Fibroblast of lung (primary cell): ENCODE data around the gene L1CAM. TPM values are rescaled to one million over a fixed set of nuclear protein-coding genes. Genes with fewer than 3 reads are reported as not detected.

Experiments
- DNase-seq, 2 donors: peaks; one replicate each; pipeline versions ENCODE4 v3.0.0 to v3.0.0-alpha.2; 2010; ENCODE audit warnings: low read depth in 2 of 2
- H2AFZ ChIP-seq: 2 replicates; pipeline ENCODE4 v1.5.1; 2012; ENCODE audit warnings: low read length, control low read depth, inconsistent platforms
- H3K27ac ChIP-seq: 2 replicates; pipeline ENCODE4 v1.5.1; 2011; ENCODE audit warnings: low read length, control low read depth; ENCODE audit not compliant: insufficient read depth
- H3K27me3 ChIP-seq: 2 replicates; pipeline ENCODE4 v1.5.1; 2011; ENCODE audit warnings: mild to moderate bottlenecking, low read length; ENCODE audit not compliant: control insufficient read depth, insufficient read depth
- H3K36me3 ChIP-seq: 2 replicates; pipeline ENCODE4 v1.5.1; 2011; ENCODE audit warnings: low read length; ENCODE audit not compliant: control insufficient read depth, insufficient read depth
- H3K4me1 ChIP-seq: 2 replicates; pipeline ENCODE4 v1.5.1; 2011; ENCODE audit warnings: low read length; ENCODE audit not compliant: control insufficient read depth, insufficient read depth; ENCODE audit errors: extremely low read depth
- H3K4me2 ChIP-seq: 2 replicates; pipeline ENCODE4 v1.5.1; 2011; ENCODE audit warnings: low read length, control low read depth; ENCODE audit not compliant: insufficient read depth; ENCODE audit errors: extremely low read depth
- H3K4me3 ChIP-seq, 4 experiments: fragments of 200-600 bp in 1 of 4; sonication (generic) in 1 of 4; replicated peaks in 1 of 4; 2 replicates each; pipeline ENCODE4 v1.5.1; 2011 to 2016; ENCODE audit warnings: low read length in 4 of 4, low read depth in 3 of 4, mild to moderate bottlenecking in 3 of 4, control low read depth in 2 of 4, inconsistent platforms in 1 of 4, mixed read lengths in 1 of 4; ENCODE audit not compliant: insufficient read depth in 1 of 4; ENCODE audit errors: control extremely low read depth in 1 of 4
- H3K79me2 ChIP-seq: 2 replicates; pipeline ENCODE4 v1.5.1; 2012; ENCODE audit warnings: mild to moderate bottlenecking, low read length, inconsistent platforms; ENCODE audit not compliant: control insufficient read depth, insufficient read depth
- H3K9ac ChIP-seq: 2 replicates; pipeline ENCODE4 v1.5.1; 2011; ENCODE audit warnings: mild to moderate bottlenecking, low read length, control low read depth; ENCODE audit not compliant: insufficient read depth
- H3K9me3 ChIP-seq: 2 replicates; pipeline ENCODE4 v1.5.1; 2012; ENCODE audit warnings: low read depth, low read length; ENCODE audit not compliant: control insufficient read depth, insufficient read depth
- H4K20me1 ChIP-seq: 2 replicates; pipeline ENCODE4 v1.5.1; 2011; ENCODE audit warnings: low read length; ENCODE audit not compliant: control insufficient read depth, insufficient read depth; ENCODE audit errors: extremely low read depth
- EZH2 ChIP-seq: IDR thresholded peaks from 2 replicates; pipeline ENCODE4 v1.5.1; 2012; ENCODE audit warnings: low read length, control low read depth, mild to moderate bottlenecking; ENCODE audit errors: missing control alignments
- polyA plus RNA-seq, 2 donors: library from polyadenylated mRNA; depleted of rRNA in 1 of 2; stranded (reverse) in 1 of 2; unstranded in 1 of 2; fragments of >200 nt; gene quantifications; 2 replicates each; pipeline ENCODE4 v1.2.1, GENCODE V29; 2011 to 2012; ENCODE audit warnings: missing spikeins in 1 of 2
- total RNA-seq: library from RNA; depleted of rRNA; stranded (reverse); fragments of >200 nt; gene quantifications from 2 replicates; pipeline ENCODE4 v1.2.1, GENCODE V29; 2014
- TF ChIP-seq, protein P1 (sequence below), 2 donors: IDR thresholded peaks in 1 of 2; conservative IDR thresholded peaks in 1 of 2; 1 replicate in 1 of 2; 2 replicates in 1 of 2; pipeline ENCODE4 v1.5.1; 2011 to 2012; ENCODE audit warnings: low read length in 2 of 2, control low read depth in 1 of 2, inconsistent platforms in 1 of 2, low read depth in 1 of 2, mild to moderate bottlenecking in 1 of 2

Gene L1CAM
- total and polyA plus RNA-seq, 2 donors (not counting 1 experiment from before 2014, with no cell fraction given) = 0.99 to 1.7 TPM

DNA sequence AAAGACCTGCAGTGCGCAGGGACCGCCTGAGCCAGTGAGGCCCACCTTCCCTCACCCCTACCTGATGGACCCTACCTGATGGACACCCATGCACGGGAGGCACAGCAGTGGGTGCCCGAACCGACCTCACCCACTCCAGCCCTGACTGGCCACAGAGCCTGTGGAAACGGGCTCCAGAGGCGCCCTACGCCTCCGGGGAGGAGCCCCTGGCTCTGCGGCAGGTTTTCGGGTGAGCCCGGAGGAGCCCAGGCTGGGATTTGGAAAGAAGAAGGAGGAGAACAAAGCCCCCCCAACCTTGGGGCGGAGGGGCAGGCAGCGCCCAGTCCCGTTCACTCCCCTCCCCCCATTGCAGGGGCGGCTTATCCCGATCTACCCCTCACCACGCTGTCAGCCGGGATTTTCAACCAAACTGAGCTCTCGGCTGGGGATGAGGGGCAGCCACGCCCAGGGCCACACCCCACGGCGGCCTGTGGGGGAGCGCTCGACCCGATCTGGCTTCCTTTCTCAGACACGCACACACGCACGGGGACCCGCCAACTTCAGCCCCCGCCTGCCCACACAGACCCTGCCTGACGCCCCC is 675 bp downstream of the L1CAM start:
- DNase-seq = no peak
- H4K20me1 ChIP-seq = no peaks in the 10 kb centered on the region
- no peak overlapping the region for H2AFZ ChIP-seq
- no peaks in the 10 kb centered on the region for H3K9me3 ChIP-seq
- no peaks in the 10 kb centered on the region for H3K36me3 ChIP-seq
- TF ChIP-seq EZH2 = peak; percentile 73
- TF ChIP-seq, protein P1, sequence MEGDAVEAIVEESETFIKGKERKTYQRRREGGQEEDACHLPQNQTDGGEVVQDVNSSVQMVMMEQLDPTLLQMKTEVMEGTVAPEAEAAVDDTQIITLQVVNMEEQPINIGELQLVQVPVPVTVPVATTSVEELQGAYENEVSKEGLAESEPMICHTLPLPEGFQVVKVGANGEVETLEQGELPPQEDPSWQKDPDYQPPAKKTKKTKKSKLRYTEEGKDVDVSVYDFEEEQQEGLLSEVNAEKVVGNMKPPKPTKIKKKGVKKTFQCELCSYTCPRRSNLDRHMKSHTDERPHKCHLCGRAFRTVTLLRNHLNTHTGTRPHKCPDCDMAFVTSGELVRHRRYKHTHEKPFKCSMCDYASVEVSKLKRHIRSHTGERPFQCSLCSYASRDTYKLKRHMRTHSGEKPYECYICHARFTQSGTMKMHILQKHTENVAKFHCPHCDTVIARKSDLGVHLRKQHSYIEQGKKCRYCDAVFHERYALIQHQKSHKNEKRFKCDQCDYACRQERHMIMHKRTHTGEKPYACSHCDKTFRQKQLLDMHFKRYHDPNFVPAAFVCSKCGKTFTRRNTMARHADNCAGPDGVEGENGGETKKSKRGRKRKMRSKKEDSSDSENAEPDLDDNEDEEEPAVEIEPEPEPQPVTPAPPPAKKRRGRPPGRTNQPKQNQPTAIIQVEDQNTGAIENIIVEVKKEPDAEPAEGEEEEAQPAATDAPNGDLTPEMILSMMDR (conservative IDR thresholded peaks at IDR 0.05 in 1 of 2, IDR thresholded peaks at IDR 0.05 in 1 of 2; ENCODE audit: low read depth in 1 of 2, low read length in 2 of 2) = no peak
- H3K79me2 ChIP-seq = no peaks in the 10 kb centered on the region
- no peaks in the 10 kb centered on the region for H3K4me1 ChIP-seq
- H3K9ac ChIP-seq = no peak overlapping the region
- no peak overlapping the region for H3K4me2 ChIP-seq
- no peak overlapping the region for H3K4me3 ChIP-seq
- no peak overlapping the region for H3K27ac ChIP-seq
- H3K27me3 ChIP-seq = peaks cover 31% of the 10 kb centered on the region

DNA sequence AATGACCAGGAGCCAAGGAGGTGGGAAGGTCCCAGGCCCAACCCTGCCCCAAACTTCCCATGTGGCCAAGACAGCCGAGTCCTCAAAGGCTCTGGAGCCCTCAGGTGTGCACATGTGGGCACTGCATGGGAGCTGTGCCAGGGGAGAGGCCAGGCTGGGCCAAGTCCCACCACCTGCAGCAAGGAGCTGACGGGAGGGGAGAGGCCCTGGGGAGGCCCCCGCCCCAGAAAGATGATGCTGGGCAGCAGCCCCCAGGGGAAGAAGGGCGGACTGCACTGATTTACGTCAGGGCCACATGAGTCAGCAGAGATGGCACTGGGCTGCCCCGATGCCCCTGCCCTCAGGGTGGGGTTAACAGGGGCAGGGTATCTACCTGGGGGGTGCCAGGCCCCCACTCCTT is 1.4 kb downstream of the L1CAM start:
- TF ChIP-seq, protein P1 (conservative IDR thresholded peaks at IDR 0.05 in 1 of 2, IDR thresholded peaks at IDR 0.05 in 1 of 2; ENCODE audit: low read depth in 1 of 2, low read length in 2 of 2) = no peak
- no peak for TF ChIP-seq EZH2
- no peak overlapping the region for H3K9ac ChIP-seq
- no peaks in the 10 kb centered on the region for H4K20me1 ChIP-seq
- H3K9me3 ChIP-seq = no peaks in the 10 kb centered on the region
- H3K4me3 ChIP-seq = no peak overlapping the region
- no peak overlapping the region for H3K4me2 ChIP-seq
- no peak overlapping the region for H2AFZ ChIP-seq
- peaks cover 31% of the 10 kb centered on the region for H3K27me3 ChIP-seq
- no peaks in the 10 kb centered on the region for H3K4me1 ChIP-seq
- H3K79me2 ChIP-seq = no peaks in the 10 kb centered on the region
- H3K27ac ChIP-seq = no peak overlapping the region
- H3K36me3 ChIP-seq = no peaks in the 10 kb centered on the region
- DNase-seq = no peak

DNA sequence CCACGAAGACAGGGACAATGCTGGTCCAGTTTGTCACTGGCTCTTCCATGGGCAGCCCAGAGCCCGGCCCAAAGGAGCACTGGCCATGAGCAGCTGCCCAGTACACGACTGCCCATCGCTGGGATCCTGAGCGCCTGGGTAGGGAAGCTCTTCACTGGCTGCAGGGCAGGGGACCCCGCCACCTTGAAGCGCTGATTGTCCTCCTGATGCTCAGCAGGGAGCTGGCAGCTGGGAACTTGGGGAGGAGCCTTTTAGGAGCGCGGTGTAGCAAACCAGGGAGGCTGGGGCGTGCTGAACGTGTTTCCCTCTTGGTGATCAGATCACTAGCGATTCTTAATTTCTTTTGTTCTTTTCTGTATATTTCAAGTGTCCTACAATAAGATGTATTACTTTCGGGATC is 1.8 kb downstream of the L1CAM start:
- no peaks in the 10 kb centered on the region for H3K36me3 ChIP-seq
- no peak overlapping the region for H3K4me2 ChIP-seq
- DNase-seq = no peak
- no peaks in the 10 kb centered on the region for H4K20me1 ChIP-seq
- no peak overlapping the region for H3K9ac ChIP-seq
- H3K27me3 ChIP-seq = peaks cover 31% of the 10 kb centered on the region
- H3K79me2 ChIP-seq = no peaks in the 10 kb centered on the region
- TF ChIP-seq EZH2 = no peak
- TF ChIP-seq, protein P1 (conservative IDR thresholded peaks at IDR 0.05 in 1 of 2, IDR thresholded peaks at IDR 0.05 in 1 of 2; ENCODE audit: low read depth in 1 of 2, low read length in 2 of 2) = no peak
- H3K27ac ChIP-seq = no peak overlapping the region
- no peaks in the 10 kb centered on the region for H3K4me1 ChIP-seq
- no peaks in the 10 kb centered on the region for H3K9me3 ChIP-seq
- no peak overlapping the region for H3K4me3 ChIP-seq
- H2AFZ ChIP-seq = no peak overlapping the region
